SK-N-SH (cell line): ENCODE data around the gene TCP1.
"Not testable (repeated sequence)": the region's sequence is repeated elsewhere in the genome, so short reads cannot be mapped to it uniquely, and the experiment has no call there.

ENCODE experiments used
- EP300 ChIP-seq, 2 experiments: IDR thresholded peaks; 2 replicates each; pipeline versions ENCODE4 v1.4.0 to v1.6.1; 2012; ENCODE audit warnings: borderline replicate concordance in 1 of 2, low read depth in 1 of 2, low read length in 1 of 2
- FOXM1 ChIP-seq: IDR thresholded peaks from 2 replicates; pipeline ENCODE4 v1.4.0; 2012; ENCODE audit warnings: low read depth, mild to moderate bottlenecking
- JUND ChIP-seq: IDR thresholded peaks from 2 replicates; pipeline ENCODE4 v1.4.0; 2012
- NRF1 ChIP-seq: IDR thresholded peaks from 2 replicates; pipeline ENCODE4 v1.6.1; 2012; ENCODE audit warnings: low read depth, mild to moderate bottlenecking, low read length
- POLR2AphosphoS5 ChIP-seq: IDR thresholded peaks from 2 replicates; pipeline ENCODE4 v1.6.1; 2012; ENCODE audit warnings: low read depth, low read length
- RAD21 ChIP-seq: IDR thresholded peaks from 2 replicates; pipeline ENCODE4 v1.6.1; 2012; ENCODE audit warnings: mild to moderate bottlenecking, low read length
- RFX5 ChIP-seq: IDR thresholded peaks from 2 replicates; pipeline ENCODE4 v1.6.1; 2012; ENCODE audit warnings: mild to moderate bottlenecking, improper control_type of control experiment, low read length
- TAF1 ChIP-seq: IDR thresholded peaks from 2 replicates; pipeline ENCODE4 v1.6.1; 2012; ENCODE audit warnings: low read depth, mild to moderate bottlenecking, low read length, moderate library complexity, borderline replicate concordance
- USF2 ChIP-seq: fragments of 150-350 bp; IDR thresholded peaks from 2 replicates; pipeline ENCODE4 v1.6.1; 2017; ENCODE audit warnings: antibody characterized with exemption, low read length, low read depth, borderline replicate concordance
- TF ChIP-seq, protein P1 (sequence below): fragments of 200-600 bp; sonication (generic); IDR thresholded peaks from 2 replicates; pipeline ENCODE4 v1.6.1; 2017; ENCODE audit warnings: antibody characterized with exemption, mild to moderate bottlenecking, moderate library complexity
- TF ChIP-seq, protein P2 (sequence below): IDR thresholded peaks from 2 replicates; pipeline ENCODE4 v1.4.0; 2012; ENCODE audit warnings: low read depth, borderline replicate concordance
- TF ChIP-seq, protein P3 (sequence below): IDR thresholded peaks from 2 replicates; pipeline ENCODE4; 2012

- TF ChIP-seq, protein P1, sequence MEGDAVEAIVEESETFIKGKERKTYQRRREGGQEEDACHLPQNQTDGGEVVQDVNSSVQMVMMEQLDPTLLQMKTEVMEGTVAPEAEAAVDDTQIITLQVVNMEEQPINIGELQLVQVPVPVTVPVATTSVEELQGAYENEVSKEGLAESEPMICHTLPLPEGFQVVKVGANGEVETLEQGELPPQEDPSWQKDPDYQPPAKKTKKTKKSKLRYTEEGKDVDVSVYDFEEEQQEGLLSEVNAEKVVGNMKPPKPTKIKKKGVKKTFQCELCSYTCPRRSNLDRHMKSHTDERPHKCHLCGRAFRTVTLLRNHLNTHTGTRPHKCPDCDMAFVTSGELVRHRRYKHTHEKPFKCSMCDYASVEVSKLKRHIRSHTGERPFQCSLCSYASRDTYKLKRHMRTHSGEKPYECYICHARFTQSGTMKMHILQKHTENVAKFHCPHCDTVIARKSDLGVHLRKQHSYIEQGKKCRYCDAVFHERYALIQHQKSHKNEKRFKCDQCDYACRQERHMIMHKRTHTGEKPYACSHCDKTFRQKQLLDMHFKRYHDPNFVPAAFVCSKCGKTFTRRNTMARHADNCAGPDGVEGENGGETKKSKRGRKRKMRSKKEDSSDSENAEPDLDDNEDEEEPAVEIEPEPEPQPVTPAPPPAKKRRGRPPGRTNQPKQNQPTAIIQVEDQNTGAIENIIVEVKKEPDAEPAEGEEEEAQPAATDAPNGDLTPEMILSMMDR: not testable (repeated sequence)
- not testable (repeated sequence) for TF ChIP-seq USF2; POLR2AphosphoS5; JUND; EP300 (IDR thresholded peaks at IDR 0.05; ENCODE audit: borderline replicate concordance in 1 of 2, low read depth in 1 of 2, low read length in 1 of 2); NRF1; RFX5; TAF1; RAD21; FOXM1
- TF ChIP-seq, protein P2, sequence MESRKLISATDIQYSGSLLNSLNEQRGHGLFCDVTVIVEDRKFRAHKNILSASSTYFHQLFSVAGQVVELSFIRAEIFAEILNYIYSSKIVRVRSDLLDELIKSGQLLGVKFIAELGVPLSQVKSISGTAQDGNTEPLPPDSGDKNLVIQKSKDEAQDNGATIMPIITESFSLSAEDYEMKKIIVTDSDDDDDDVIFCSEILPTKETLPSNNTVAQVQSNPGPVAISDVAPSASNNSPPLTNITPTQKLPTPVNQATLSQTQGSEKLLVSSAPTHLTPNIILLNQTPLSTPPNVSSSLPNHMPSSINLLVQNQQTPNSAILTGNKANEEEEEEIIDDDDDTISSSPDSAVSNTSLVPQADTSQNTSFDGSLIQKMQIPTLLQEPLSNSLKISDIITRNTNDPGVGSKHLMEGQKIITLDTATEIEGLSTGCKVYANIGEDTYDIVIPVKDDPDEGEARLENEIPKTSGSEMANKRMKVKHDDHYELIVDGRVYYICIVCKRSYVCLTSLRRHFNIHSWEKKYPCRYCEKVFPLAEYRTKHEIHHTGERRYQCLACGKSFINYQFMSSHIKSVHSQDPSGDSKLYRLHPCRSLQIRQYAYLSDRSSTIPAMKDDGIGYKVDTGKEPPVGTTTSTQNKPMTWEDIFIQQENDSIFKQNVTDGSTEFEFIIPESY: not testable (repeated sequence)
- TF ChIP-seq, protein P3, sequence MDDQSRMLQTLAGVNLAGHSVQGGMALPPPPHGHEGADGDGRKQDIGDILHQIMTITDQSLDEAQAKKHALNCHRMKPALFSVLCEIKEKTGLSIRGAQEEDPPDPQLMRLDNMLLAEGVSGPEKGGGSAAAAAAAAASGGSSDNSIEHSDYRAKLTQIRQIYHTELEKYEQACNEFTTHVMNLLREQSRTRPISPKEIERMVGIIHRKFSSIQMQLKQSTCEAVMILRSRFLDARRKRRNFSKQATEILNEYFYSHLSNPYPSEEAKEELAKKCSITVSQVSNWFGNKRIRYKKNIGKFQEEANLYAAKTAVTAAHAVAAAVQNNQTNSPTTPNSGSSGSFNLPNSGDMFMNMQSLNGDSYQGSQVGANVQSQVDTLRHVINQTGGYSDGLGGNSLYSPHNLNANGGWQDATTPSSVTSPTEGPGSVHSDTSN: not testable (repeated sequence)
Measured at GRCh38 chr6:159794976-159795375, 5.6 kb upstream of the TCP1 start.
